GM23248 (cell line): Measurements from ENCODE around the gene PDYN.

Experiments used
- EZH2 ChIP-seq: fragments of 200-600 bp; sonication (generic); IDR thresholded peaks from 2 replicates; pipeline ENCODE4 v1.6.1; 2018; ENCODE audit warnings: antibody characterized with exemption, mild to moderate bottlenecking; ENCODE audit not compliant: insufficient read depth, poor library complexity, severe bottlenecking
- EZH2phosphoT487 ChIP-seq: fragments of 200-600 bp; sonication (generic); IDR thresholded peaks from 2 replicates; pipeline ENCODE4 v1.6.1; 2018; ENCODE audit warnings: antibody characterized with exemption, moderate library complexity, mild to moderate bottlenecking, low read depth; ENCODE audit not compliant: insufficient read depth

- no peak for TF ChIP-seq EZH2phosphoT487
- no peak for TF ChIP-seq EZH2
Observed at GRCh38 chr20:1994627-1995026, 769 bp upstream of the PDYN start.
